Measurements from ENCODE around the gene NELFA.
"Not testable (repeated sequence)": the region's sequence is repeated elsewhere in the genome, so short reads cannot be mapped to it uniquely, and the experiment has no call there.

NELFA gene

GRCh38 chr4:2041239-2042130 lies 32.7 kb upstream of the NELFA start:
- intact Hi-C loops (cut with DNase I) = loop anchor here (5.0 kb wide), 1 partner anchor 34 kb away; the partner anchor contains the start of gene NELFA
- DNase-seq = peak; percentile 79 to 98 (median 90)

GRCh38 chr4:2040391-2041238 lies 31.8 kb upstream of the NELFA start:
- intact Hi-C loops (cut with DNase I) = loop anchor here (5.0 kb wide), 1 partner anchor 33 kb away; the partner anchor contains the start of gene NELFA
- DNase-seq = peak in 1 of 10 donors; percentile 84

GRCh38 chr4:2036866-2037265 lies 28.1 kb upstream of the NELFA start:
- peak in 1 of 10 donors; percentile 37 for DNase-seq
- intact Hi-C loops (cut with DNase I) = no loop called here

GRCh38 chr4:2036327-2036726 lies 27.6 kb upstream of the NELFA start:
- intact Hi-C loops (cut with DNase I) = no loop called here
- peak in 1 of 10 donors; percentile 29 for DNase-seq

GRCh38 chr4:2031161-2031560 lies 22.4 kb upstream of the NELFA start:
- DNase-seq; intact Hi-C loops (cut with DNase I): not testable (repeated sequence)

- intact Hi-C loops (cut with DNase I); DNase-seq: not testable (repeated sequence)
Measured at GRCh38 chr4:2027120-2027519, 18.3 kb upstream of the NELFA start.

GRCh38 chr4:2025817-2026216 lies 17.0 kb upstream of the NELFA start:
- intact Hi-C loops (cut with DNase I) = no loop called here
- DNase-seq = no peak

- no peak for DNase-seq
- intact Hi-C loops (cut with DNase I) = no loop called here
Measured at GRCh38 chr4:2024683-2025082, 15.9 kb upstream of the NELFA start.

GRCh38 chr4:2021358-2022018 lies 12.7 kb upstream of the NELFA start:
- DNase-seq; intact Hi-C loops (cut with DNase I): not testable (repeated sequence)

GRCh38 chr4:2015008-2015407 lies 6.2 kb upstream of the NELFA start:
- no peak for DNase-seq
- intact Hi-C loops (cut with DNase I) = no loop called here

- DNase-seq = no peak
- intact Hi-C loops (cut with DNase I) = no loop called here
Measured at GRCh38 chr4:2011583-2011982, 2.8 kb upstream of the NELFA start.

GRCh38 chr4:2009651-2010233 lies 968 bp upstream of the NELFA start:
- intact Hi-C loops (cut with DNase I) = loop anchor here (5.0 kb wide), 2 partner anchors 33 to 48 kb away; partner anchors contain the start of gene NAT8L
- peak in 6 of 10 donors; percentile 35 to 91 (median 47) for DNase-seq

- intact Hi-C loops (cut with DNase I) = loop anchor here (5.0 kb wide), 2 partner anchors 34 to 49 kb away; partner anchors contain the start of gene NAT8L
Measured at GRCh38 chr4:2008671-2008920, 178 bp downstream of the NELFA start.

GRCh38 chr4:2007804-2008670 lies 737 bp downstream of the NELFA start:
- DNase-seq = peak in 1 of 10 donors; percentile 76
- intact Hi-C loops (cut with DNase I) = loop anchor here (5.0 kb wide), 2 partner anchors 34 to 49 kb away; partner anchors contain the start of gene NAT8L

More at GRCh38 chr4:2008671-2008920, 178 bp downstream of the NELFA start:
- DNase-seq = no peak

- intact Hi-C loops (cut with DNase I) = loop anchor here (5.0 kb wide), 2 partner anchors 35 to 50 kb away; partner anchors contain the start of gene NAT8L
- DNase-seq = peak in 1 of 10 donors; percentile 22
Measured at GRCh38 chr4:2006956-2007653, 1.7 kb downstream of the NELFA start.

GRCh38 chr4:2006367-2006766 lies 2.4 kb downstream of the NELFA start:
- intact Hi-C loops (cut with DNase I) = loop anchor here (5.0 kb wide), 2 partner anchors 36 to 51 kb away; partner anchors contain the start of gene NAT8L

GRCh38 chr4:2003361-2003760 lies 5.4 kb downstream of the NELFA start:
- intact Hi-C loops (cut with DNase I); DNase-seq: not testable (repeated sequence)

More at GRCh38 chr4:2006367-2006766, 2.4 kb downstream of the NELFA start:
- no peak for DNase-seq

GRCh38 chr4:1999308-1999707 lies 9.5 kb downstream of the NELFA start:
- intact Hi-C loops (cut with DNase I); DNase-seq: not testable (repeated sequence)
